ENCODE measurements around the gene CERS6. TPM values are rescaled to one million over a fixed set of nuclear protein-coding genes. Genes with fewer than 3 reads are reported as not detected.

The CERS6 gene
- total RNA-seq, 1 experiment from 2014 or later: 23.5 TPM

DNA sequence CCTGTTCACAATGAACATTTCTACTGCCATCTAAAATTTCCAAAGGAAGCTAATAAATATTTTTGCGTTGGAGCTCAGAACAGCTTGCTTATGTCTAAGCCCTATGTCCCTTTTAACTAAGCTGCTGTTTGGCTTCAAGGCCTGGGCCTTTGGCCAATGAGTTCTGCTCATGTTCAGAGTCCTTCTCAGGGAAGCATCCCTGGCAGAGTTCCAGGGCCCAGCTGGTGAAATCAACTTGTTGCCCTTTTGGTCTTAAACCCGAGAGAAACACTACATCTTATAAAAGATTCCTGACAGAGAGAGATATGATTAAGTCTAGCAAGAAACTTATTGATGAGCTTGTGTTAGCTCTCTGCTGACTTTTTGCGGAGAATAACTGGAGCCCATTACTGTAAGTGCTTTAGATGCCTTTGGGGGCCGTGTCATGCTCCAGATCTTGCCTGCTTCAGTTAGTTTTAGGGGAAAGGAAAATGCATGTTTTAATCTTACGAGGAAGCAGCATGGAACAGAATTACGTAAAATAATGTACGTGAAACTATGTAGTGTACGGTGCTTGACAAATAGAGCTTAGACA lies 243.9 kb downstream of the CERS6 start:
- in situ Hi-C loops (cut with HindIII; ENCODE audit: low sequenced_read_pairs): no loop called here
- peak; percentile 53 for DNase-seq (ENCODE audit: low spot score)

- in situ Hi-C loops (cut with HindIII; ENCODE audit: low sequenced_read_pairs): no loop called here
Observed at GRCh38 chr2:168700615-168701245, 244.7 kb downstream of the CERS6 start.

DNA sequence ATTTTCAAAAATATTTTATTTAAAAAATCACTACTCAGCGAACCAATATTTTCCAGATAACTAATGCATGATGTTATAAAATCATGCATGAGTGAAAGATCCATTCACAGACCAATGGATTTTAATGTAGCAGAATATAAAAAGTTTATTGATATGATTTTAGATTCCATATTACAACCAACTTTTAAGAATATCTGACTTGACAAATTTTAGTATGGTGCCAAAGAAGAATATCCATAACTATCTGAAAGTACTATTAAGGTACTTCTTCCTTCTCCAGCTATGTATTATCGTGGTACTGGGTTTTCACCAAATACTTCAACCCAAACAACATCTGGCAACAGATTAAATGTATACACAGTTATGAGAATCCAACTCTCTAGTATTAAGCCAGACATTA lies 246.5 kb downstream of the CERS6 start:
- no peak for DNase-seq (ENCODE audit: low spot score)
- in situ Hi-C loops (cut with HindIII; ENCODE audit: low sequenced_read_pairs): no loop called here

More at GRCh38 chr2:168700615-168701245, 244.7 kb downstream of the CERS6 start:
- no peak for DNase-seq (ENCODE audit: low spot score)

GRCh38 chr2:168703926-168704325 lies 247.9 kb downstream of the CERS6 start:
- in situ Hi-C loops (cut with HindIII; ENCODE audit: low sequenced_read_pairs): no loop called here
- DNase-seq (ENCODE audit: low spot score): no peak

DNA sequence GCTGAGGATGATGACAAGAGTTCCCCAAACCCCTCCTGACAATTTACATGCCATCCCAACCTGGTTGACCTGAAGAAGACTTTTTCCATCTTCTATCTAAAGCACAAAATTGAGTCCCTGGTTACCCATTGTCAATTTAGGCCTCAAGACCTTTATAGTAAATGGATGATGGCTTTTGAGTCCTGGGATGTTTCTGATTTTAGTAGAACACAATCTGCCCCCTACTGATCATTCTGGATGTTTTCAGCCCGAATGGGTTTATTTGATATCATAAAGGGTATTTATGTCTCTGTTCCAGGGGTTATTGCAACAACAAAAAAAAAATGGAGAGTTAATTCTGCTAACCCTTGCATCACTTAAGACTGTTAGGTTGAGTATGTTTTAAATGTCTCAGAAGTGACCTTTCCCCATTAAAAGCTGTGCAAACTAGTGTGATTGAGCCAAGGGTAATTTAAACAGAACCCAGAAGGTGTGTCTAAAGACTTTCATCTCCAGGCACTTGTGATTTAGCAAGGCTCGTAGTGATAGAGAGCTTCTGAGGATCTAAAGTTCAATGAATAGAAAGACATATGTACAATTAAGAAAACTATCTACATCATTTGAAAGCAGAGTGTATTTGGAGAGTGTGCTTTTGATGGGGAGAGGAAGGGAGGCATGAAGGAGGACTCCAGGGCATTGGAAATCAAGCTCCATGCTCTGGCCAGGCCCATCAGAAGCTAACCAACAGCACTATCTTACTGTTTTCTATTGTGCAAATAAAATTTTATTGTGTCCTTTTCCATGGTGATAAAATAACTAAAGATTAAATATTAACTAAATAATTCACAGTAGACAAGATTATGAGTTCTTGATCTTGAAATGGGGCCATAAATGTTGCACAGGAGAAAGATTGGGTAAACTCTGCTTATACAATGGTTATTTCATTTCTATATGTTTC lies 249.7 kb downstream of the CERS6 start:
- DNase-seq (ENCODE audit: low spot score): no peak
- in situ Hi-C loops (cut with HindIII; ENCODE audit: low sequenced_read_pairs): no loop called here

DNA sequence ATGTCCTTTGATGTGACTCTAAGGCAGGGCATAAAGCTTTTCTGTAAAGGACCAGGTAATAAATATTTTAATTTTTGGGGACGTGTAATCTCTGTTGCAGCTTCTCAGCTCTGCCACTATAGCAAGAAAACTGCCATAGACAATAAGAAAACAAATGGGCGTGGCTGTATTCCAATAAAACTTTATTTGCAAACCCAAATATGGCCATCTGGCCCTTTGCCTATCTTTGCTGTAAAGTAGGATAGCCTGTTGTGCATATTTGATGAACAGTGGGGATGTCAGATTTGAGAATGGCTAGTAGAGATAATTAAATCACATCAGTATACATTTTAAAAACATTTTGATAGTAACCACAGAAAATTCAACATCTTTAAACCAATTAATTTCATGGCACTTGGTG lies 250.7 kb downstream of the CERS6 start:
- in situ Hi-C loops (cut with HindIII; ENCODE audit: low sequenced_read_pairs): no loop called here
- DNase-seq (ENCODE audit: low spot score): no peak

- in situ Hi-C loops (cut with HindIII; ENCODE audit: low sequenced_read_pairs): no loop called here
- DNase-seq (ENCODE audit: low spot score): no peak
Observed at GRCh38 chr2:168708080-168708479, 252.0 kb downstream of the CERS6 start.

- DNase-seq (ENCODE audit: low spot score): no peak
- in situ Hi-C loops (cut with HindIII; ENCODE audit: low sequenced_read_pairs): no loop called here
Observed at GRCh38 chr2:168710754-168711467, 254.8 kb downstream of the CERS6 start.

GRCh38 chr2:168712053-168712452 lies 256.0 kb downstream of the CERS6 start:
- in situ Hi-C loops (cut with HindIII; ENCODE audit: low sequenced_read_pairs): no loop called here
- DNase-seq (ENCODE audit: low spot score): no peak

- in situ Hi-C loops (cut with HindIII; ENCODE audit: low sequenced_read_pairs): no loop called here
- no peak for DNase-seq (ENCODE audit: low spot score)
Observed at GRCh38 chr2:168713325-168713724, 257.3 kb downstream of the CERS6 start.

DNA sequence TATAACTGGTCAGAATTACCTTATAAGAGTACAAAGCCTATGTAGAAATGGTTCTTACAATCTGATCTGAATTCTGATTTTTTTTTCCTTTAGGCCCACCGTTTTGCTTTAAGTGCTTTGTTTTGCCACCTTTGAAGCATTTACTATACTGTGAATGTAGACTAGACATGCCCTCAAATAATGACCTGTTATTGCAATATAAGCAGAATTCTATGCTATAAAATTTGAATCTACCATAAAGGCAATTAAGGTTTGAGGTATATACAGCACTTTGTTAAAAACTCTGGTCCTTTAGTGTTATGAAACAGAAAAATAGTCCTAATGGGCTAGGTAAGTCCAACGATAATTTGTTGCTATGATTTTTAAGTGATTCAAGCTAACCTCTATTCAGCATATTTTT lies 259.8 kb downstream of the CERS6 start:
- DNase-seq (ENCODE audit: low spot score): no peak
- in situ Hi-C loops (cut with HindIII; ENCODE audit: low sequenced_read_pairs): no loop called here

GRCh38 chr2:168716839-168717238 lies 260.8 kb downstream of the CERS6 start:
- DNase-seq (ENCODE audit: low spot score): no peak
- in situ Hi-C loops (cut with HindIII; ENCODE audit: low sequenced_read_pairs): no loop called here

GRCh38 chr2:168717790-168718502 lies 261.9 kb downstream of the CERS6 start:
- no peak for DNase-seq (ENCODE audit: low spot score)
- in situ Hi-C loops (cut with HindIII; ENCODE audit: low sequenced_read_pairs): no loop called here

- in situ Hi-C loops (cut with HindIII; ENCODE audit: low sequenced_read_pairs): no loop called here
- no peak for DNase-seq (ENCODE audit: low spot score)
Observed at GRCh38 chr2:168718622-168719021, 262.6 kb downstream of the CERS6 start.

- in situ Hi-C loops (cut with HindIII; ENCODE audit: low sequenced_read_pairs): no loop called here
- DNase-seq (ENCODE audit: low spot score): no peak
Observed at GRCh38 chr2:168719446-168719845, 263.4 kb downstream of the CERS6 start.

- in situ Hi-C loops (cut with HindIII; ENCODE audit: low sequenced_read_pairs): no loop called here
- DNase-seq (ENCODE audit: low spot score): no peak
Observed at GRCh38 chr2:168722592-168722991, 266.5 kb downstream of the CERS6 start.

- in situ Hi-C loops (cut with HindIII; ENCODE audit: low sequenced_read_pairs): no loop called here
- DNase-seq (ENCODE audit: low spot score): no peak
Observed at GRCh38 chr2:168723275-168723899, 267.3 kb downstream of the CERS6 start.

DNA sequence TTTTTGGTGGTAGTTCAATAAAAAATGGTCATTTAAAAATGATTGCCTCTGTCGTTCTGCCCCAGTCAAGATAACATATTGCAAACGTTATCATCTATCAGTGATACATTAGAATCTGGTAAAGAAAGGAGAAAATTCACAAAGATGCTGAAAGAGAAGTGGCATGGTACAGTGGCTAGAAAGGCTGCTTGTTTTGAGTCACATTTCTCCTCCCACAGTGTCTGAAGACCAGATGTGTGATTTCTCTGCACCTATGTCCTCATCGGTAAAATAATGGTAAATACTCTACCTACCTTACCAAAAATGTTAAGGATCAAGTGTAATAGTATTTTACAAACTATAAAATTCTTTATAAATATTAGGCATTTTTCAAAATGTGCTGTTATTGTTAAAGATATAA lies 270.3 kb downstream of the CERS6 start:
- DNase-seq (ENCODE audit: low spot score): no peak
- in situ Hi-C loops (cut with HindIII; ENCODE audit: low sequenced_read_pairs): no loop called here
